Upper lobe of left lung (tissue), 6 donors: ENCODE results near the gene POU2F2. TPM values are rescaled to one million over a fixed set of nuclear protein-coding genes. Genes with fewer than 3 reads are reported as not detected.

Experiments used
- ATAC-seq, 2 donors: fragments of 200-7000 bp; cut with Tn5 transposase; one replicate each; pipeline ENCODE4 v1.9.1; 2022; ENCODE audit warnings: mild to moderate bottlenecking in 2 of 2, moderate library complexity in 2 of 2; ENCODE audit not compliant: low FRiP score in 2 of 2
- DNase-seq, 2 donors: peaks; one replicate each; pipeline ENCODE4 v3.0.0-alpha.2; 2019 to 2020
- H3K27ac ChIP-seq, 4 donors: fragments of 200-600 bp; sonication (generic); one replicate each; pipeline ENCODE4 v1.5.1; 2016 to 2019
- H3K27me3 ChIP-seq, 4 donors: fragments of 200-600 bp; sonication (generic); one replicate each; pipeline ENCODE4 v1.5.1; 2017 to 2019
- H3K36me3 ChIP-seq, 4 donors: fragments of 200-600 bp; sonication (generic); one replicate each; pipeline ENCODE4 v1.5.1; 2016 to 2019
- H3K4me1 ChIP-seq, 4 donors: fragments of 200-600 bp; sonication (generic); one replicate each; pipeline ENCODE4 v1.5.1; 2018 to 2019
- H3K4me3 ChIP-seq, 4 donors: fragments of 200-600 bp; sonication (generic); one replicate each; pipeline ENCODE4 v1.5.1; 2017 to 2019; ENCODE audit warnings: mild to moderate bottlenecking in 2 of 4, moderate library complexity in 1 of 4
- H3K9me3 ChIP-seq, 4 donors: fragments of 200-600 bp; sonication (generic); one replicate each; pipeline ENCODE4 v1.5.1; 2018 to 2019
- EP300 ChIP-seq, 4 donors: sonication (generic); formaldehyde crosslinking; IDR thresholded peaks; one replicate each; pipeline ENCODE4 v1.5.1; 2017; ENCODE audit warnings: antibody characterized with exemption in 4 of 4, control low read depth in 2 of 4
- POLR2A ChIP-seq, 4 donors: fragments of 450-650 bp; IDR thresholded peaks; one replicate each; pipeline ENCODE4 v1.5.1; 2016 to 2017; ENCODE audit warnings: antibody characterized with exemption in 4 of 4, mild to moderate bottlenecking in 2 of 4
- POLR2AphosphoS5 ChIP-seq, 2 donors: sonication (generic); formaldehyde crosslinking; IDR thresholded peaks; one replicate each; pipeline ENCODE4 v1.5.1; 2017; ENCODE audit warnings: antibody characterized with exemption in 2 of 2
- WGBS, 2 donors: methylation state at CpG; one replicate each; pipeline ENCODE4 v1.1.5; 2017 to 2018; 5-methylcytosine and 5-hydroxymethylcytosine counted together
- total RNA-seq, 6 donors: library from RNA; depleted of rRNA in 4 of 6; stranded (reverse); fragments of >200 nt in 4 of 6; gene quantifications; one replicate each; pipeline versions ENCODE4 v1.1.0 to v1.2.1, GENCODE V29; 2016 to 2021
- TF ChIP-seq, protein P1 (sequence below), 6 experiments: fragments of 450-650 bp in 4 of 6; fragments of 200-600 bp in 2 of 6; sonication (generic) in 2 of 6; IDR thresholded peaks; one replicate each; pipeline ENCODE4 v1.5.1; 2016 to 2019; ENCODE audit warnings: antibody characterized with exemption in 6 of 6
- donor health status: DM: no; HTN: no; CAD: no; lungs with moderate emphysema.
- donor health status: DM: no; HTN: yes; CAD: no; lungs with severe emphysema.

POU2F2 gene
- total RNA-seq, 6 donors from 2014 or later: 1.3 to 12.0 (median 5.0) TPM

- DNase-seq: no peak
- no peak for ATAC-seq
- Histone ChIP-seq H3K27me3 (peaks cover 0 to 9% (median 4%) of the 10 kb centered on the region in 4 donors), H3K36me3 (no peaks in the 10 kb centered on the region), H3K4me3 (no peak overlapping the region), H3K27ac (no peak overlapping the region), H3K4me1 (no peaks in the 10 kb centered on the region), H3K9me3 (no peaks in the 10 kb centered on the region)
- 64 to 71% methylated on average over 19 to 20 of the region's 20 CpGs for WGBS, 2 donors
- no peak for TF ChIP-seq EP300 (IDR thresholded peaks at IDR 0.05)
- TF ChIP-seq, protein P1, sequence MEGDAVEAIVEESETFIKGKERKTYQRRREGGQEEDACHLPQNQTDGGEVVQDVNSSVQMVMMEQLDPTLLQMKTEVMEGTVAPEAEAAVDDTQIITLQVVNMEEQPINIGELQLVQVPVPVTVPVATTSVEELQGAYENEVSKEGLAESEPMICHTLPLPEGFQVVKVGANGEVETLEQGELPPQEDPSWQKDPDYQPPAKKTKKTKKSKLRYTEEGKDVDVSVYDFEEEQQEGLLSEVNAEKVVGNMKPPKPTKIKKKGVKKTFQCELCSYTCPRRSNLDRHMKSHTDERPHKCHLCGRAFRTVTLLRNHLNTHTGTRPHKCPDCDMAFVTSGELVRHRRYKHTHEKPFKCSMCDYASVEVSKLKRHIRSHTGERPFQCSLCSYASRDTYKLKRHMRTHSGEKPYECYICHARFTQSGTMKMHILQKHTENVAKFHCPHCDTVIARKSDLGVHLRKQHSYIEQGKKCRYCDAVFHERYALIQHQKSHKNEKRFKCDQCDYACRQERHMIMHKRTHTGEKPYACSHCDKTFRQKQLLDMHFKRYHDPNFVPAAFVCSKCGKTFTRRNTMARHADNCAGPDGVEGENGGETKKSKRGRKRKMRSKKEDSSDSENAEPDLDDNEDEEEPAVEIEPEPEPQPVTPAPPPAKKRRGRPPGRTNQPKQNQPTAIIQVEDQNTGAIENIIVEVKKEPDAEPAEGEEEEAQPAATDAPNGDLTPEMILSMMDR (IDR thresholded peaks at IDR 0.05): no peak
- TF ChIP-seq POLR2A (IDR thresholded peaks at IDR 0.05): no peak
- TF ChIP-seq POLR2AphosphoS5 (IDR thresholded peaks at IDR 0.05): no peak
Measured at GRCh38 chr19:42151782-42152684, 19.8 kb upstream of the POU2F2 start.

DNA sequence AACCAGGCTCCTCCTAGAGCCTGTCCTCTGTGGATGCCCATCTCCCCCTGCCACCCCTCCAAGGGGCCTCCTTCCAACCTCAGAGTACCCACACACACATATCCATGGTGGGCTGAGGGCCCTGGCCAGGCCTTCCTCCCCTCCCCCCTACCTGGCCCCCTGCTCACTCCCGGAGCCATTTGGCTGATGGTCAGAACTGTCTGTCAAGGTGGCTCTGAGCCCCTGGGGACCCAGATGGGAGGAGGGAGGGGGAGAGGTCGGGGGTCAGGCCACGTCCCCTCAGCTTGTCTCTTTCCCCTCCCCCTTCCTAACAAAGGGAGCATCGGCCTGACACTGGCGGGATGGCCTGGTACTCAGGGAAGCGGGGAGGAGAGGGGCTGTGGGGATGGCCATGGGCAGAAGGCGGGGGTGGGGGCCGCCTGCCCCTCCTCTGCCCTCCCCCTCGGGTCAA lies 18.7 kb upstream of the POU2F2 start:
- H3K9me3 ChIP-seq: no peaks in the 10 kb centered on the region
- peaks cover 0 to 9% (median 4%) of the 10 kb centered on the region in 4 donors for H3K27me3 ChIP-seq
- no peaks in the 10 kb centered on the region for H3K36me3 ChIP-seq
- H3K4me1 ChIP-seq: no peaks in the 10 kb centered on the region
- ATAC-seq (no peak), DNase-seq (no peak)
- H3K4me3 ChIP-seq: no peak overlapping the region
- no peak for TF ChIP-seq POLR2A (IDR thresholded peaks at IDR 0.05)
- TF ChIP-seq, protein P1 (IDR thresholded peaks at IDR 0.05): no peak
- TF ChIP-seq POLR2AphosphoS5 (IDR thresholded peaks at IDR 0.05): no peak
- no peak for TF ChIP-seq EP300 (IDR thresholded peaks at IDR 0.05)
- 14 to 24% methylated on average over 2 to 9 of the region's 9 CpGs for WGBS, 2 donors
- H3K27ac ChIP-seq: no peak overlapping the region

GRCh38 chr19:42150364-42150763 lies 18.1 kb upstream of the POU2F2 start:
- no peak for ATAC-seq
- WGBS, 2 donors: 12 to 31% methylated on average over 16 of the region's 17 CpGs

DNA sequence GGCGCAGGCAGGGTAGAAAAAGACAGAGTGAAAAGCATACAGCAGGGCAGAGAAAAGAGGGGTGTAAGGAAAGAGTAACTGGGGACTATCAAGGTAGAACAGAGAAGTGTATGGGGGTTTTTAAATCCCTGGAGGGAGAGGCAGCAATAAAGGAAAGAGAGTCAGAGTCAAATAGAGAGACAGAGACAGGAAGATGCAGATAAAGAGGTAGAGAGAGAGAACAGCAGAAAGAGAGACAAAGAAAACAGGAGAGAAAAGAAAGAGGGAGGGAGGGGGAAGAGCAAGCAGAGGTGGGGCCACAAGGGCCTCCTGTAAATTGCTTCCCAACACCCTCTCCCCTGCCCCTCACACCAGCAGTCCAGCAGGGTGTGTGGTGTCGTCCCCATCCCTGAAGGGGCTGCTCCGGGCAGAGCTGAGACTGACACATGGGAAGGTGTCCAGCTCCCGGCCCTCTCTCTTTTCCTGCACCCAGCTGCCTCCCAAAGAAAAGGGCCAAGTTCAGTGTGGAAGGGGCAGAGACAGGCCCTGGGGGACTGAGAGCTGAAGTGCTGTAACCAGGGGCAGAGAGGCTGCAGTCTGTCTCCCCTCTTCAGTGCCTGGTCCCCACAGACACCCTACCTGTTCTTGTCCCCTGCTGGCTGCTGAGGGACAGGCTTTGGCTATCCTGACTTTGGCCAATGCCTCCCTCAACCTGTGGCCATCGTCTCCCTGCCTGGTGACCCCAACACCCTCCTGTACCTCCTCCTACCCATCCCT lies 17.4 kb upstream of the POU2F2 start:
- H3K36me3 ChIP-seq: no peaks in the 10 kb centered on the region
- H3K9me3 ChIP-seq: no peaks in the 10 kb centered on the region
- 42 to 51% methylated on average over 4 to 5 of the region's 5 CpGs for WGBS, 2 donors
- H3K27ac ChIP-seq: no peak overlapping the region
- no peaks in the 10 kb centered on the region for H3K4me1 ChIP-seq
- TF ChIP-seq, protein P1 (IDR thresholded peaks at IDR 0.05): no peak
- TF ChIP-seq POLR2A (IDR thresholded peaks at IDR 0.05): no peak
- TF ChIP-seq EP300 (IDR thresholded peaks at IDR 0.05): no peak
- TF ChIP-seq POLR2AphosphoS5 (IDR thresholded peaks at IDR 0.05): no peak
- peaks cover 0 to 9% (median 4%) of the 10 kb centered on the region in 4 donors for H3K27me3 ChIP-seq
- no peak for DNase-seq
- no peak for ATAC-seq
- H3K4me3 ChIP-seq: no peak overlapping the region

More at GRCh38 chr19:42150364-42150763, 18.1 kb upstream of the POU2F2 start:
- H3K36me3 ChIP-seq: no peaks in the 10 kb centered on the region
- H3K27me3 ChIP-seq: peaks cover 0 to 9% (median 4%) of the 10 kb centered on the region in 4 donors
- TF ChIP-seq POLR2A (IDR thresholded peaks at IDR 0.05): no peak
- TF ChIP-seq POLR2AphosphoS5 (IDR thresholded peaks at IDR 0.05): no peak
- no peak for TF ChIP-seq EP300 (IDR thresholded peaks at IDR 0.05)
- TF ChIP-seq, protein P1 (IDR thresholded peaks at IDR 0.05): no peak
- H3K4me1 ChIP-seq: no peaks in the 10 kb centered on the region
- no peak overlapping the region for H3K27ac ChIP-seq
- no peak overlapping the region for H3K4me3 ChIP-seq
- no peak for DNase-seq
- H3K9me3 ChIP-seq: no peaks in the 10 kb centered on the region
